ENCODE measurements around the gene ZFP37. TPM values are rescaled to one million over a fixed set of nuclear protein-coding genes. Genes with fewer than 3 reads are reported as not detected.
"Not testable (repeated sequence)": the region's sequence is repeated elsewhere in the genome, so short reads cannot be mapped to it uniquely, and the experiment has no call there.

ZFP37 gene
- total RNA-seq (1 to 10 TPM; 1.8 to 2.2 TPM), polyA plus RNA-seq (ENCODE audit: insufficient read length in 6 of 6) (10 to 100 TPM; 11.8 to 15.2 (median 13.5) TPM)
- long read RNA-seq, donor 1, full-length matches to known transcripts: 5 of 5 reads
- long read RNA-seq, donor 1, partial matches to known transcripts: 0 of 5 reads
- long read RNA-seq, donor 1, other reads (novel, unspliced or antisense): 0 of 5 reads
- long read RNA-seq, donor 2, partial matches to known transcripts: 0 of 1 reads
- long read RNA-seq, donor 2, other reads (novel, unspliced or antisense): 0 of 1 reads
- long read RNA-seq, donor 3, full-length matches to known transcripts: 7 of 7 reads
- long read RNA-seq, donor 3, partial matches to known transcripts: 0 of 7 reads
- long read RNA-seq, donor 3, other reads (novel, unspliced or antisense): 0 of 7 reads
- long read RNA-seq, donor 4: 0 reads
- long read RNA-seq, donor 5, full-length matches to known transcripts: 6 of 6 reads
- long read RNA-seq, donor 5, partial matches to known transcripts: 0 of 6 reads
- long read RNA-seq, donor 5, other reads (novel, unspliced or antisense): 0 of 6 reads
- long read RNA-seq, donor 6: 0 reads
- long read RNA-seq, donor 7, full-length matches to known transcripts: 2 of 2 reads
- long read RNA-seq, donor 7, partial matches to known transcripts: 0 of 2 reads
- long read RNA-seq, donor 7, other reads (novel, unspliced or antisense): 0 of 2 reads
- long read RNA-seq, donor 8, full-length matches to known transcripts: 3 of 3 reads
- long read RNA-seq, donor 8, partial matches to known transcripts: 0 of 3 reads
- long read RNA-seq, donor 8, other reads (novel, unspliced or antisense): 0 of 3 reads
- long read RNA-seq, donor 9: 0 reads
- long read RNA-seq, donor 10: 0 reads
- long read RNA-seq, donor 11, full-length matches to known transcripts: 3 of 9 reads
- long read RNA-seq, donor 11, partial matches to known transcripts: 6 of 9 reads
- long read RNA-seq, donor 11, other reads (novel, unspliced or antisense): 0 of 9 reads
- long read RNA-seq, donor 12, full-length matches to known transcripts: 3 of 3 reads
- long read RNA-seq, donor 12, partial matches to known transcripts: 0 of 3 reads
- long read RNA-seq, donor 12, other reads (novel, unspliced or antisense): 0 of 3 reads

GRCh38 chr9:113056191-113057106 lies at the start of gene ZFP37:
Gene ZFP37 (minus strand): TSS chr9:113056724. CDS start chr9:113056688, 36 bp downstream.
- H3K27me3 ChIP-seq: peaks cover 13 to 44% of the 10 kb centered on the region in 2 donors
- ATAC-seq (peak; percentile 100), DNase-seq (peak; percentile 89 to 97 (median 93))
- TF ChIP-seq CTCF (IDR thresholded peaks at IDR 0.05): no peak
- H3K27ac ChIP-seq: peak within 1 kb of the TSS; percentile 55 to 69
- H3K36me3 ChIP-seq: no peaks in the 10 kb centered on the region
- H3K4me3 ChIP-seq: peak within 1 kb of the TSS; percentile 48 to 65
- peaks cover 4 to 81% of the 10 kb centered on the region in 2 donors for H3K9me3 ChIP-seq
- intact Hi-C loops (cut with DNase I): no loop called here
- peaks cover 0 to 4% of the 10 kb centered on the region in 2 donors for H3K4me1 ChIP-seq

- H3K9me3 ChIP-seq; ATAC-seq; intact Hi-C loops (cut with DNase I): not testable (repeated sequence)
Measured at GRCh38 chr9:113105345-113105744, 48.8 kb upstream of the ZFP37 start.

GRCh38 chr9:113095561-113095960 lies 39.0 kb upstream of the ZFP37 start:
- no peak for TF ChIP-seq CTCF (IDR thresholded peaks at IDR 0.05)
- no peaks in the 10 kb centered on the region for H3K36me3 ChIP-seq
- ATAC-seq (no peak), DNase-seq (no peak)
- peaks cover 21 to 68% of the 10 kb centered on the region in 2 donors for H3K27me3 ChIP-seq
- no peak overlapping the region for H3K27ac ChIP-seq
- no peak overlapping the region for H3K4me3 ChIP-seq
- intact Hi-C loops (cut with DNase I): loop anchor here in 1 of 2 donors (10.0 kb wide), 1 partner anchor 171 kb away; no protein-coding TSS in a partner anchor
- H3K4me1 ChIP-seq: no peaks in the 10 kb centered on the region
- H3K9me3 ChIP-seq: no peaks in the 10 kb centered on the region

More at GRCh38 chr9:113105345-113105744, 48.8 kb upstream of the ZFP37 start:
- not testable (repeated sequence) for H3K27me3 ChIP-seq, H3K27ac ChIP-seq, H3K4me1 ChIP-seq, H3K36me3 ChIP-seq, H3K4me3 ChIP-seq, DNase-seq

GRCh38 chr9:113089924-113090323 lies 33.4 kb upstream of the ZFP37 start:
- not testable (repeated sequence) for H3K4me3 ChIP-seq, H3K27ac ChIP-seq, H3K4me1 ChIP-seq, ATAC-seq, H3K36me3 ChIP-seq, H3K9me3 ChIP-seq
- peaks cover 28 to 60% of the 10 kb centered on the region in 2 donors for H3K27me3 ChIP-seq
- intact Hi-C loops (cut with DNase I): loop anchor here in 1 of 2 donors (10.0 kb wide), 1 partner anchor 165 kb away; no protein-coding TSS in a partner anchor
- peak in 1 of 4 donors; percentile 28 for DNase-seq

- H3K27me3 ChIP-seq: peaks cover 28 to 54% of the 10 kb centered on the region in 2 donors
- H3K4me1 ChIP-seq; DNase-seq; H3K4me3 ChIP-seq; intact Hi-C loops (cut with DNase I); H3K36me3 ChIP-seq; H3K27ac ChIP-seq; ATAC-seq; H3K9me3 ChIP-seq: not testable (repeated sequence)
Measured at GRCh38 chr9:113089143-113089505, 32.6 kb upstream of the ZFP37 start.

GRCh38 chr9:113088456-113089142 lies 32.1 kb upstream of the ZFP37 start:
- H3K4me1 ChIP-seq; H3K36me3 ChIP-seq; H3K27ac ChIP-seq; intact Hi-C loops (cut with DNase I); ATAC-seq; H3K4me3 ChIP-seq; H3K9me3 ChIP-seq: not testable (repeated sequence)
- peak in 1 of 4 donors; percentile 61 for DNase-seq
- peaks cover 28 to 48% of the 10 kb centered on the region in 2 donors for H3K27me3 ChIP-seq

- peaks cover 15 to 42% of the 10 kb centered on the region in 2 donors for H3K27me3 ChIP-seq
- intact Hi-C loops (cut with DNase I); ATAC-seq; H3K27ac ChIP-seq; H3K4me1 ChIP-seq; H3K36me3 ChIP-seq; H3K4me3 ChIP-seq: not testable (repeated sequence)
- DNase-seq: peak in 1 of 4 donors; percentile 86
- H3K9me3 ChIP-seq: peaks cover 0 to 36% of the 10 kb centered on the region in 2 donors
Measured at GRCh38 chr9:113062932-113063310, 6.4 kb upstream of the ZFP37 start.

- intact Hi-C loops (cut with DNase I); H3K4me3 ChIP-seq; H3K4me1 ChIP-seq; ATAC-seq; H3K36me3 ChIP-seq; H3K27ac ChIP-seq: not testable (repeated sequence)
- peaks cover 0 to 41% of the 10 kb centered on the region in 2 donors for H3K9me3 ChIP-seq
- H3K27me3 ChIP-seq: peaks cover 19 to 47% of the 10 kb centered on the region in 2 donors
- DNase-seq: peak in 1 of 4 donors; percentile 88
Measured at GRCh38 chr9:113062256-113062931, 5.9 kb upstream of the ZFP37 start.

All from left lung (tissue), 14 donors.